Hematopoietic multipotent progenitor cell treated with erythropoietin and hydrocortisone succinate and interleukin-3 and kit ligand, for 6 days (in vitro differentiated cells): ENCODE measurements around the gene COL5A1.

Experiments
- DNase-seq: peaks from one replicate; pipeline ENCODE4 v3.0.0-alpha.2; 2015

The COL5A1 gene

DNA sequence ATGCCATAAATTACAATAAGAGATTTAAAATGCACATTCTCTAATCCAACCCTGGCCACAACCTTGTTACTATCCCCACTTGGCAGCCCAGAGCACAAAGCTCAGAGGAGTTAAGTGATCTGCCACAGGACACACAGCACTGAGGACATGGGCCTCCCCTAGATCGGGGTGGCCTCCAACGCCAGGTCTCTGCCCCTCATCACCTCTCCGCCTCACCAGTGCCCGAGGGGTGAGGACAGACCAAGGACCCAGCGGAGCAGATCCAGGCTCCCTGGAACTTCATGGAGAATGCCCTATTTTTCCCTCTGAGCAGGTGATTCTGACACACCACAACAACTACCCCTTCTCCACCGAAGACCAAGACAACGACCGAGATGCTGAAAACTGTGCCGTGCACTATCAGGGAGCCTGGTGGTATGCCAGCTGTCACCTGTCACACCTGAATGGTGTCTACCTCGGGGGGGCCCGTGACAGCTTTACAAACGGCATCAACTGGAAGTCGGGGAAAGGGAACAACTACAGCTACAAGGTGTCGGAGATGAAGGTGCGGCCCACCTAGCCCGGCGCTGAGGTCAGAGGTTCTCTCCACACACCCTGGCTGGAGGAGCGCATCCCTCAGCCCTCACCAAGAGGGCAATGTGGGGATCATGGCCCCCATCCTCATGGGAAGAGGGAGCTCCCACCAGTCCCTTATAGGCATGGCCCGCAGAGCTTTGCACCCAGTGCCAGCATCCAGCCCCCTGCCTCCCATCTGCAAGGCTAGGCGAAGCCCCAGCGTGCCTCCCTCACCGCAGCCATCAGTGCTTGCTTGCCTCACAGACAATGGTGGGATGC, 226.5 kb downstream of the COL5A1 start:
- DNase-seq = no peak

- no peak for DNase-seq
Measured at GRCh38 chr9:134868751-134869553, 227.3 kb downstream of the COL5A1 start.

DNA sequence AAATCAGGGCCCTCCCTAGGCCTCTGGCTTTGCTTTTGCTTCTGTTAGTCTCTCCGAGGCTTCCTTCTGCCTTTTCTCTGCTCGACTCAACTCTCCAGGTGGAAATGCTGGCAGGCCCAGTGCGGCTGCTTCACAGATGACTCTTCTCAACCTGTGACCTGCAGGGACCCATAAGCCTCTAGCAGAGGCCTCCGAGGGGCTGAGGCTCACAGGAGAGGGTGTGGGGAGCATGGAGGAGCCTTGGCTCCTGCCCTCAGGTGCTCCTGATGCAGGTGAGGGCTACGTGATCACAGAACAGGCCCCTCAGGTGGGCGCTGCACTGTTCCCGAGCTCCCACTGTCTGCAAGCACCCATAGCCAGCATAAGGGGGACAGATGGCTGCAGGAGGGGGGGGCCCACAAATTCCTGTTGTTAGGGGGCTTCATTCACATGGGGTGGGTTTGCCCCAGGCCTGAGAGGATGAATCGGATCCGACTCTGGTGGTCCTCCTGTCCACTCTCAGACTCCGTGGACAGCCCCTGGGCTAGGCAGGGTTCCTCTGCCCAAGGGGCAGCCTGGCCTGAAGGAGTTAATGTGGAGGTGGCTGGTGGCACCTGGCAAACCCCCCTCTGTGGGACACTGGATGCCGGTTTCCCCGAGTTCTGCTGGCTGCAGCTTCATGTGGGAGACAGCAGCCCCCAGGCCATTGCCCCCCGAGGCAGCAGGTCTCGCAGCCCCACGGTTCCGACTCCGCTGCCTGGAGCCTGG, 228.1 kb downstream of the COL5A1 start:
- DNase-seq = no peak

DNA sequence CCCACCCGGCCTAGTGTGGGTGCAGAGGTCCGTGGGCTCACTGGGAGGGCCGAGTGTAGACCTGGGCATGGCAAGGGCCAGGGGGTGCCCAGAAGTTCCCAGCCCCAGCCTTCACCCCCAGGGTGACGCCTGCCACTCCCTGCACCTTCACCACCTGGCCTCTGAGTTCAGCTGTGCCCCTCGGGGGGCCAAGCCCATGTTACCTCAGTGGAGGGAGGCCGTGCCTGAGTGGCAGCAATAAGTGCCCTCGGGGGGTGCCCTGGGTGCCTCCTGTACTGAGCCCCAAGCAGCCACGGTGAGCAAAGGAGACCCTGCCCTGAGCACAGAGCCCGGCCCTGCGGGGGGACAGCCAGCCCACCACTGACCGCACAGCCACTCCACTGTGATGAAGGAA, 228.7 kb downstream of the COL5A1 start:
- DNase-seq = no peak

GRCh38 chr9:134870746-134871662, 229.4 kb downstream of the COL5A1 start:
- DNase-seq = no peak

DNA sequence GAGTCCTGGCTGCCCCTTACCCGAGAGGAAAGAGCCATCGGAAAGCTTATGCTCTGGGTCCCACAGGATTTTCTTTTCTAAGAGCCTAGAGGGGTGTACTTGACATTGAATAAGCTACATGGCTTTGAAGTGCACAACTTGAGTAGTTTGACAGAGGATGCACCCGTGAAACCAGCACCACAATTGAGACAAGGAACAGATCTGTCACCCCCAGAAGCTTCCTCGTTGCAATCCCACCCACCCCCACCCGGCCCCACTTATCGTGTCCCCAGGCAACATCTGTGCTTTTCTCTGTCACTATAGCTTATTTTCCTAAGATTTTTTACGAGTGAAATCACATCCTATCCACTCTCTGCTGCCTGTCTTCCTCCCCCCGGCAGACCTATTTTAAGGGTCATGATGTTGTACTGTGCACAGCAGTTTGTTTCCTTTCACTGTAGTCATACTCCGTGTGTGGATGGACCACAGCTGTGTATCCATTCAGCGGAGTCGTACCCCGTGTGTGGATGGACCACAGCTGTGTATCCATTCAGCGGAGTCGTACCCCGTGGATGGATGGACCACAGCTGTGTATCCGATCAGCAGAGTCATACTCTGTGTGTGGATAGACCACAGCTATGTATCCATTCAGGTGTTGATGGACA, 230.2 kb downstream of the COL5A1 start:
- DNase-seq = no peak

DNA sequence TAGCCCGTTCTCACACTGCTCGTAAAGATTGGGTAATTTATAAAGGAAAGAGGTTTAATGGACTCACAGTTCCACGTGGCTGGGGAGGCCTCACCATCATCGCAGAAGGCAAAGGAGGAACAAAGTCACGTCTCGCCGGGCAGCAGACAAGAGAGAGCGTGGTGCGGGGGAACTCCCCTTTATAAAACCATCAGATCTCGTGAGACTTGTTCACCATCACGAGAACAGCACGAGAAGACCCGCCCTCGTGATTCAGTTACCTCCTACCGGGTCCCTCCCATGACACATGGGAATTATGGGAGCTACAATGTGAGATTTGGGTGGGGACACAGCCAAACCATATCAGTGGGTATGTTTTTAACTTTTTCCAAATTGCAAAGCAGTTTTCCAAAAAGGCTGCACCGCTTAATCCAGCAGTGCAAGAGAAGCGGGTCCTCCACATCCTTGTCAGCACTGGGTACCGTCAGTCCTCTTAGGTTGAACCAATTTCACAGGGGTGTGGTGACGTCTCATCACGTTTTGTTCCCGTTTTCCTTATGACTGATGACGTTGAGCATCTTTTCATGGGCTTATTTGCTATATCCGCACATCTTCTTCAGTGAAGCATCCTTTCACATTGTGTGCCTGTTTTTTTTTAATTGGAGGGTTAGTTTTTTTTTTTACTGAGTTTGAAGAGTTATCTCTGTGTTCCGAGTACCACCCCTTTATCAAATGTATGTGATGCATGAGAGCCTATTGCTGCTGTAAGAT, 231.1 kb downstream of the COL5A1 start:
- no peak for DNase-seq

DNA sequence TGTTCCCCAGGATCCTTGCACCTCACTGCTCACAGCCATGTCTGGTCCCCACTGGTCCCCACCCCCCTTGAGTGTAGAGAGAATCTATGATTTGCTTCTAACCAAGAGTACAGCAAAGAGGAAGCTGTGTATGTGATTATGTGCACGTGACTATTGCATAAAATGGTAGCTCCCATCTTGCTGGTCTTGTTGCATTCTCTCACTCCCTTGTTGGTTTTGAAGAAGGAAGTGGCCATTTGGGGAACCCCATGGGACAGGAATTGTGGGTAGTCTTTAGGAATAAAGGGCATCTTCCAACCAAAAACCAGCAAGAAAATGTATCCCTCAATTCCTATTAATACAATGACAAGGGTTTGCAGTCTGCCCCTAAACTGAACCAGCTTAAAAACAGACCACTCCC, 233.8 kb downstream of the COL5A1 start:
- no peak for DNase-seq

DNA sequence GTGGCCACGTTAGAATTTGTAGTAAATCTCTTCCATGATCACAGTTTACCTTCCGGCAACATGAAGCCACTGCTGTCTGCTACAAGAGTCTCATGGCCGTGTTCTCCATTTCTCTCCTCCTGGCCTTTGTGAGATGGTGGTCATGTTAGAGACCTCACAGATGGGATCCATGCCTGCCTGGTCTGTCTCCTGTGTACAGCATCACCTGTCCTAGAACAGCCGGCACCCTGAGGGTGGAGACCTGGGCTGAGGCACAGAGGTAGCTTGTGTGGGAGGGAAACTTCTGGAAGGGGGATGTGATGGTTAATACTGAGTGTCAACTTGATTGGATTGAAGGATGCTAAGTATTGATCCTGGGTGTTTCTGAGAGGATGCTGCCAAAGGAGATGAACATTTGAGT, 235.9 kb downstream of the COL5A1 start:
- DNase-seq = no peak

DNA sequence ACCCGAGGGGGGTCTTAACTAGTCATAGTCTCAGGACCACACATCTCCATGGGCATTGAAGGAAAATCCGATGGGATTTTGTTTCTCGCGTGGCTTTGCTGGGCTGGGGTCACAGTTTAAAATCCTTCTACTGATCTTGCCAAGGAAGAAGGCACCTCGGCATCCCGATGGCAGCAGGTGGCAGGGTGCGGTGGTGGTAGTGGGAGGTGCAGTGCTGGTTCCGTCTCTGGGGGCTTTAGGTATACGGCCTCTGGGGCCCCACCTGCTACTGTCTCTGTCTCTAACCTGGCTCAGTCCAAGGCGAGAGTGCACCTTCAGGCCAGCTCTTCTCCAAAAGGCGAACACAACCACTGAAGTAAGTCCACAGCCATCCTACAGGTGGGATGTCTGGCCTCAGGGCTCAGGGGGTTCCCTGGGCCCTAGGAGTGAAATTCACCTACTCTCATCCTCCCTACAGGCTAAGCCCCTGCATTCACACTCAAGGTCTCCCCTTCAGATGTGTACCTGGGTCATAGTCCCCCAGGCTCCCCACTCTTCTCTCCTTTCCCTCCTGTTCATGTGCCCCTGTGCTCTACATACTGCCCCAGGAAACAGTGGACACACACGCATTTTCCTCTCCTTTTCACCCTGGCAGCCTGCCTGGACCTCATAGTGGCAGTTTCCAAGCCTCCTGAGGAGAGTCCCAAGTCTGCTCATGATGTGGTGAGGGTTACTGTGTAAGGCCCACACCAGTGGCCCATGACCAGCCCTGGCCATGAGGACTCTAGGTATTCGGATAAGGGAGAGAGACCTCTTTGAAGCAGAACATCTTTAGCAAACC, 238.3 kb downstream of the COL5A1 start:
- DNase-seq = no peak

- DNase-seq = no peak
Measured at GRCh38 chr9:134880484-134881312, 239.1 kb downstream of the COL5A1 start, which contains the start of gene FCN2. Gene FCN2 (plus strand): TSS chr9:134880810. CDS start chr9:134880822, 12 bp downstream.

- DNase-seq = no peak
Measured at GRCh38 chr9:134881313-134881670, 239.7 kb downstream of the COL5A1 start.

- DNase-seq = no peak
Measured at GRCh38 chr9:134882204-134882785, 240.7 kb downstream of the COL5A1 start.

DNA sequence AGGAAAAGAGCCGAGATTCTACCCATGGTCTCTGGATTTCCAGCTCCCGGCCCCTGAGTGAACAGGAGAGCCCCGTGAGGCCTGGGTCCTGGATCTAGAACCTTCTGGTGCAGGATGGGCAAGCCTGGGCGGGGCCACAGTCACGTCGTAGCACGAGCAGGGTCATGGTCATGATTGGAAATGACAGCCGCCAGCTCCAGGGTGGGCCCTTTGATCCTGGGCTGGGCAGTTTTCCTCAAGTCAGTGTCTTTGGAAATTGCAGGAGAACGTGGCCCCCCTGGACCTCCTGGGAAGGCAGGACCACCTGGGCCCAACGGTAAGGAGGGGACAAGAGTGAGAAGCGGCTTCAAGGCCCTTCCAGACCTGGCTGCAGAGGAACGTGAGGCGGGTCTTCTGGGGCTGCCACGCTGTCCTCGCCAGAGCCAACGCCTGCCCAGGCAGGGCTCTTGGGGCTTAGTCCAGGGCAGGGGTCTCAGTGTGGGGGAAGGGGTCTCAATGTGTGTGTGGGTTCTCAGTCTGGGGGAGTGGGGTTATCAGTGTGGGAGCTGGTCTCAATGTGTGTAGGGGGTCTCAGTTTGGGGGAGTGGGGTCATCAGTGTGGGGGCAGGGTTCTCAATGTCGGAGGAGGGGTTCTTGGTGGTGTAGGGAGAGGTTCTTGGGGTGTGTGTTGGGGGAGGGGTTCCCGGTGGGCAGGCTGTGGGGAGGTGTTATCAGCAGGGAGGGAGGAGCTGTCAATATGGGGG, 241.6 kb downstream of the COL5A1 start:
- no peak for DNase-seq

DNA sequence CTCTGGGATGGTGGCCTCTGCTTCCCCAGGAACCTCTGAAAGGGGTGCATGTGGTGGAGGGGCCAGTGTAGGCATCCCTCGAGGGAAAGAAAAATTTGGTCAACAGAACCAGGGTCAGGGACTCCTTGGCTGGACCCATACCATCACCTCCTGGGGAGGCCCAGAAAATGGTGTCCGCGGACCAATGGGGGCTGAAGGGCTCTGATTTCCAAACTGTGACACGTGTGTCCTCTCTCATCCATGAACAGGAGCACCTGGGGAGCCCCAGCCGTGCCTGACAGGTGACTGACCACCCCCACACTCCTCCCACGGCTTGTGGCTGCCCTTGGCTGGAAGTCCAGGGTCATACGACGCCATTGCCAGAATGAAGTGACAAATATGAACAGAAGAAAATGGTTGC, 242.9 kb downstream of the COL5A1 start:
- no peak for DNase-seq

DNA sequence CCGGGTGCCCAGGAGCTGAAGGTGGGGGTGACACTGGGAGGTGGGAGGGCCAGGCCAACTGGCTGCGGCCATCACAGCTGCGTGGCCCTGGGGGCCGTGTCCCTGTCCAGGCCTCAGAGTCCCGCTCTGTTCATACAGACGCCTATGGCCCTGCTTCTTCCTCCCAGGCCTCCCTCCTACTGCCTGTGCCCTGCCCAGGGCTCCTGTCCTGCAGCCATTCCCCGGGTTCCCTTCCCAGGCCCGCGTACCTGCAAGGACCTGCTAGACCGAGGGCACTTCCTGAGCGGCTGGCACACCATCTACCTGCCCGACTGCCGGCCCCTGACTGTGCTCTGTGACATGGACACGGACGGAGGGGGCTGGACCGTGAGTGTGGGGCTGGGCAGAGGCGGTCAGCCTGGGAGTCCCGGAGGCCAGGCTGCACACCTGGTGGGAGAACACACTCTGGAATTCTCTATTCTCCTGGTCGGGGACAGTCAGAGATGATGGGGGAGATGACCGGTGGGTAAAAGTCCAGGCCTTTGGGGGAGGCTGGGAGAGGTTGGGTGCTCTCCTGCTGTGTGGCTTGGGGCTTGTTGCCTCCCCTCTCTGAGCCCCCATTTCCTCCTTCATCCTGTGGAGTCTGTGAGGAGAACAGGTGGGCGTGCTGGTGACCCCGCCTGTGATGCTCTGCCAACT, 243.5 kb downstream of the COL5A1 start:
- no peak for DNase-seq

GRCh38 chr9:134885679-134886412, 244.2 kb downstream of the COL5A1 start:
- no peak for DNase-seq
